Activated T-helper 1 cell treated with anti-CD3 and anti-CD28 coated beads, Interleukin-12 subunit alpha, Interleukin-12 subunit beta, Interleukin-2, Interleukin-4 antibody, amounts not matched to agents 30 ng/mL and 10 ng/mL and 1 ng/mL, durations not matched to agents 14 hours and 24 hours and 36 hours (primary cell): ENCODE data around the gene DDX49. TPM values are rescaled to one million over a fixed set of nuclear protein-coding genes. Genes with fewer than 3 reads are reported as not detected.
"Not testable (repeated sequence)": the region's sequence is repeated elsewhere in the genome, so short reads cannot be mapped to it uniquely, and the experiment has no call there.

Experiments
- DNase-seq: peaks from one replicate; pipeline ENCODE4 v3.0.0; 2021; ENCODE audit warnings: low spot score
- H3K27ac Mint-ChIP-seq: one replicate; pipeline ENCODE4 v1.8.0; 2021; ENCODE audit warnings: mild to moderate bottlenecking, mixed read lengths
- H3K27me3 Mint-ChIP-seq: one replicate; pipeline ENCODE4 v1.8.0; 2022; ENCODE audit warnings: mild to moderate bottlenecking, moderate library complexity, mixed read lengths; ENCODE audit not compliant: insufficient read depth
- H3K36me3 Mint-ChIP-seq: one replicate; pipeline ENCODE4 v1.8.0; 2021; ENCODE audit warnings: low read depth, mixed read lengths
- H3K4me1 Mint-ChIP-seq: one replicate; pipeline ENCODE4 v1.8.0; 2021; ENCODE audit warnings: low read depth, mixed read lengths
- H3K4me3 Mint-ChIP-seq: one replicate; pipeline ENCODE4 v1.8.0; 2021; ENCODE audit warnings: mild to moderate bottlenecking, moderate library complexity, mixed read lengths
- H3K9me3 Mint-ChIP-seq: one replicate; pipeline ENCODE4 v1.8.0; 2021; ENCODE audit warnings: mixed read lengths
- intact Hi-C: fragments of 100-400 bp; cut with micrococcal nuclease; formaldehyde crosslinking; loops from one replicate; pipeline ENCODE4 v1.15.1; 2024
- total RNA-seq: library from RNA; stranded (reverse); gene quantifications from 2 replicates; pipeline ENCODE4 v1.2.3, GENCODE V29; 2022

The DDX49 gene
- total RNA-seq, 1 donor from 2014 or later, result 101 TPM

DNA sequence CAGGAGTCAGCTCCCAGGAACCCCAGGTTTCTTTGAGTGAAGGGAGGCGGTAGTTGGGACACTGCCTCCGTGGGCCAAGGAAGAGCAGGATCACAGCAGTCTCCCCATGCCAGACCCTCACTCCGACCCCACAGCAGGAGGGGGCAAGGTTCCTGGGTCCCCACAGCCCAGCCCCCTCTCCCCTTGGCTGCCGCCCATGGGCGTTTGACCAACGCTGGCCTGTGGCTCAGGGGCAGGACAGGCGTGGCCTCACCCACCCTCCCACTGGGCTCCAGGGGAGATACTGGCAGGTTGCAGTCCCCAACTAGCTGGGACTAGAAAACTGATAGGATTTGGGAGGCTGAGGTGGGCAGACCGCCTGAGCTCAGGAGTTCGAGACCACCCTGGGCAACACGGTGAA lies 9.5 kb upstream of the DDX49 start:
- no peak for DNase-seq
- H3K27ac Mint-ChIP-seq, result no peak overlapping the region
- H3K36me3 Mint-ChIP-seq, result peaks cover 22% of the 10 kb centered on the region
- intact Hi-C loops, result no loop called here
- no peaks in the 10 kb centered on the region for H3K4me1 Mint-ChIP-seq
- no peak overlapping the region for H3K4me3 Mint-ChIP-seq
- H3K27me3 Mint-ChIP-seq, result no peaks in the 10 kb centered on the region
- H3K9me3 Mint-ChIP-seq, result no peaks in the 10 kb centered on the region

GRCh38 chr19:18910801-18911436 lies 8.6 kb upstream of the DDX49 start:
- H3K9me3 Mint-ChIP-seq, result no peaks in the 10 kb centered on the region
- no peak overlapping the region for H3K27ac Mint-ChIP-seq
- DNase-seq, result no peak
- H3K36me3 Mint-ChIP-seq, result peaks cover 24% of the 10 kb centered on the region
- H3K4me1 Mint-ChIP-seq, result no peaks in the 10 kb centered on the region
- H3K27me3 Mint-ChIP-seq, result no peaks in the 10 kb centered on the region
- H3K4me3 Mint-ChIP-seq, result no peak overlapping the region
- intact Hi-C loops, result no loop called here

- intact Hi-C loops, result no loop called here
- peaks cover 12% of the 10 kb centered on the region for H3K4me1 Mint-ChIP-seq
- H3K36me3 Mint-ChIP-seq, result peaks cover 22% of the 10 kb centered on the region
Measured at GRCh38 chr19:18912933-18913332, 6.6 kb upstream of the DDX49 start.

DNA sequence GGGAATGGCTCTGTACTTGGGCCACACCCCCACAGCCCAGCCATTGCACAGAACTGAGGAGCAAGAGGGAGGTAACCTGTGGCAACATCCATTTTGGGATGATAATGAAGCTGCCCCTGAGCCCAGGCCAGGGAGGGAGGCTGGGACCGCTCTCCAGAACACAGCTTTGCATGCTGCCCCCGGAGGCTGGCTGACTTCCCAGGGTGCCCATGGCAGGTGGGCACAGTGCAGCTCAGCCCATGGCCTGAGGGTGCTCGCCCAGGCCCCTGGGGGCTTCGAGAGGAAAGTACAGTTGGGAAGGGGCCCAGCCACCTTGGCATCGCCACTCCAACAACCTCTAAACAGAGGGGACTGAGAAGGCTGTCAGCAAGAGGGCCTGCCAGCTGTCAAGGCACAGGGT lies 6.0 kb upstream of the DDX49 start:
- H3K27ac Mint-ChIP-seq, result no peak overlapping the region
- no peaks in the 10 kb centered on the region for H3K27me3 Mint-ChIP-seq
- no peaks in the 10 kb centered on the region for H3K9me3 Mint-ChIP-seq
- H3K4me1 Mint-ChIP-seq, result peaks cover 12% of the 10 kb centered on the region
- no peak overlapping the region for H3K4me3 Mint-ChIP-seq
- intact Hi-C loops, result no loop called here
- DNase-seq, result no peak
- H3K36me3 Mint-ChIP-seq, result peaks cover 22% of the 10 kb centered on the region

More at GRCh38 chr19:18912933-18913332, 6.6 kb upstream of the DDX49 start:
- no peak for DNase-seq
- no peak overlapping the region for H3K4me3 Mint-ChIP-seq
- H3K27ac Mint-ChIP-seq, result no peak overlapping the region
- H3K9me3 Mint-ChIP-seq, result no peaks in the 10 kb centered on the region
- no peaks in the 10 kb centered on the region for H3K27me3 Mint-ChIP-seq

DNA sequence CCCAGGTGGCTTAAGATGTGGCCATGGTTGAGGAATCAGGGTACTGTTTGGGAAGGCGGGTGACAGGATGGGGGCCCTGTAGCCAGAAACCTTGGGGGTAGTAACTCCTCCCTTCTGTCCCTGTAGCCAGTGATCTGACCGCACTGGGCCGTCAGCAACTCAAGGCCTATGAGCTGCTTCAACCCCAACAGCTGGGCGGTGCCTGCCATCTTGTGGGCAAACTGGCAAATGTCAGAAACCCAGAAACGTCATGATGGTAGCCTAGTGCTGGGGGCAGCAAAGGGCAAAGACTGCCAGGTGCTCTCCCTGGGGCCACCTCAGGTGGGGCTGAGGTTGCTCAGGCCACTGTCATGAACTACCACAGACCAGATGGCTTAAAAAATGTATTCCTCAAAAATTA lies 3.9 kb upstream of the DDX49 start:
- intact Hi-C loops, result loop anchor here (5.0 kb wide), 2 partner anchors 633 to 983 kb away; partner anchors contain the start of genes CCDC124 and JUND
- H3K4me1 Mint-ChIP-seq, result peaks cover 20% of the 10 kb centered on the region
- H3K36me3 Mint-ChIP-seq, result peaks cover 26% of the 10 kb centered on the region
- DNase-seq, result no peak
- H3K27me3 Mint-ChIP-seq, result no peaks in the 10 kb centered on the region
- peak overlapping the region; percentile 45 for H3K4me3 Mint-ChIP-seq
- no peaks in the 10 kb centered on the region for H3K9me3 Mint-ChIP-seq
- peak overlapping the region; percentile 44 for H3K27ac Mint-ChIP-seq

GRCh38 chr19:18917593-18917992 lies 1.9 kb upstream of the DDX49 start:
- H3K27ac Mint-ChIP-seq, H3K9me3 Mint-ChIP-seq, DNase-seq, H3K27me3 Mint-ChIP-seq: not testable (repeated sequence)
- peaks cover 21% of the 10 kb centered on the region for H3K4me1 Mint-ChIP-seq
- peaks cover 30% of the 10 kb centered on the region for H3K36me3 Mint-ChIP-seq
- peak overlapping the region; percentile 94 for H3K4me3 Mint-ChIP-seq
- intact Hi-C loops, result loop anchor here (5.0 kb wide), 2 partner anchors 635 to 985 kb away; partner anchors contain the start of genes CCDC124 and JUND

DNA sequence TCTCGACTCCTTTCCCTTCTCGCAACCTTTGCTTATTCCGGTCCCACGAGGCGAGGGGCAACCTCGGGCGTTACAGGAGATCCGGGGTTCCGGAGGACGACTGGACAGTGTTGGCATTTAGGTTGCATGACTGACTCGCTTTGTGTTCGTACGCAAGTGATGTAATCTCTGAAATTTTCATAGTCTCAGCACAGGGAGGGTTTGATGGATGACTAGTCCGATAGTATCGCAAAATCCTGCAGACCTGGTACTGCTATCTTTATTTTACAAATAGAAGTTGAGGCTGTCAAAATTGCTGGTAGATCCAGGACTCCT lies 342 bp downstream of the DDX49 start:
- Mint-ChIP-seq H3K4me1 (peaks cover 21% of the 10 kb centered on the region), H3K36me3 (peaks cover 32% of the 10 kb centered on the region), H3K27me3 (no peaks in the 10 kb centered on the region), H3K4me3 (peak overlapping the region; percentile 94), H3K9me3 (no peaks in the 10 kb centered on the region), H3K27ac (peak overlapping the region; percentile 84)
- intact Hi-C loops, result loop anchor here (1.0 to 5.0 kb wide), 15 partner anchors 12 to 988 kb away; partner anchors contain the start of genes ARMC6, BORCS8, CCDC124 and ELL
- DNase-seq, result no peak

- DNase-seq, result no peak
- H3K4me3 Mint-ChIP-seq, result peak overlapping the region; percentile 94
- H3K36me3 Mint-ChIP-seq, result peaks cover 31% of the 10 kb centered on the region
- intact Hi-C loops, result no loop called here
- peak overlapping the region; percentile 84 for H3K27ac Mint-ChIP-seq
- no peaks in the 10 kb centered on the region for H3K9me3 Mint-ChIP-seq
- no peaks in the 10 kb centered on the region for H3K27me3 Mint-ChIP-seq
- peaks cover 21% of the 10 kb centered on the region for H3K4me1 Mint-ChIP-seq
Measured at GRCh38 chr19:18920400-18920799, 885 bp downstream of the DDX49 start.

- Mint-ChIP-seq H3K36me3 (peaks cover 33% of the 10 kb centered on the region), H3K4me1 (peaks cover 21% of the 10 kb centered on the region), H3K9me3 (no peaks in the 10 kb centered on the region), H3K4me3 (peak overlapping the region; percentile 94), H3K27ac (no peak overlapping the region), H3K27me3 (no peaks in the 10 kb centered on the region)
- intact Hi-C loops, result no loop called here
- no peak for DNase-seq
Measured at GRCh38 chr19:18921593-18921992, 2.1 kb downstream of the DDX49 start.

- intact Hi-C loops, result no loop called here
- Mint-ChIP-seq H3K4me3 (no peak overlapping the region), H3K27ac (no peak overlapping the region), H3K36me3 (peaks cover 35% of the 10 kb centered on the region), H3K9me3 (no peaks in the 10 kb centered on the region), H3K4me1 (peaks cover 14% of the 10 kb centered on the region), H3K27me3 (no peaks in the 10 kb centered on the region)
- DNase-seq, result no peak
Measured at GRCh38 chr19:18922228-18922985, 2.9 kb downstream of the DDX49 start.

DNA sequence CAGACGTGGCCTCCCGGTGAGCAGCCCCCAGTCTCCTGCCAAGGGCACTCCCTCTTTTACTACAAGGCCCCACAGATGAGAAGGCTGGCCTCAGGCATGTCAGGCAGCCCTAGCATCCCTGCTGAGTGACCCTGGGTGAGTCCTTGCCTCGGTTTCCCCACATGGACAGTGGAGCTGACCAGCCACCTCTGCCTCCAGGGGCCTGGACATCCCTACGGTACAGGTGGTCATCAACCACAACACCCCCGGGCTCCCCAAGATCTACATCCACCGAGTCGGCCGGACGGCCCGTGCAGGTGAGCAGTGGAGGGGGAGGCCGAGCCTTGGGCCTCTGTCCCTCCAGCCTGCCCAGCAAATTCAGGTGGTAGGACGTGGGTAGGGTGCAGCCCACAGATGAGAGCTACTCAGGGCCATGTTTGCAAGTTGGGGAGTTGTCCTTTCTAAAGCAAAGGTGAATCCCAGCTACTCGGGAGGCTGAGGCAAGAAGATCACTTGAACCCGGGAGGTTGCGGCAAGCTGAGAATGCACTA lies 5.2 kb downstream of the DDX49 start:
- no peak for DNase-seq
- Mint-ChIP-seq H3K27ac (no peak overlapping the region), H3K4me3 (peak overlapping the region; percentile 33), H3K9me3 (no peaks in the 10 kb centered on the region), H3K4me1 (peaks cover 9% of the 10 kb centered on the region), H3K36me3 (peaks cover 36% of the 10 kb centered on the region), H3K27me3 (no peaks in the 10 kb centered on the region)
- intact Hi-C loops, result no loop called here

DNA sequence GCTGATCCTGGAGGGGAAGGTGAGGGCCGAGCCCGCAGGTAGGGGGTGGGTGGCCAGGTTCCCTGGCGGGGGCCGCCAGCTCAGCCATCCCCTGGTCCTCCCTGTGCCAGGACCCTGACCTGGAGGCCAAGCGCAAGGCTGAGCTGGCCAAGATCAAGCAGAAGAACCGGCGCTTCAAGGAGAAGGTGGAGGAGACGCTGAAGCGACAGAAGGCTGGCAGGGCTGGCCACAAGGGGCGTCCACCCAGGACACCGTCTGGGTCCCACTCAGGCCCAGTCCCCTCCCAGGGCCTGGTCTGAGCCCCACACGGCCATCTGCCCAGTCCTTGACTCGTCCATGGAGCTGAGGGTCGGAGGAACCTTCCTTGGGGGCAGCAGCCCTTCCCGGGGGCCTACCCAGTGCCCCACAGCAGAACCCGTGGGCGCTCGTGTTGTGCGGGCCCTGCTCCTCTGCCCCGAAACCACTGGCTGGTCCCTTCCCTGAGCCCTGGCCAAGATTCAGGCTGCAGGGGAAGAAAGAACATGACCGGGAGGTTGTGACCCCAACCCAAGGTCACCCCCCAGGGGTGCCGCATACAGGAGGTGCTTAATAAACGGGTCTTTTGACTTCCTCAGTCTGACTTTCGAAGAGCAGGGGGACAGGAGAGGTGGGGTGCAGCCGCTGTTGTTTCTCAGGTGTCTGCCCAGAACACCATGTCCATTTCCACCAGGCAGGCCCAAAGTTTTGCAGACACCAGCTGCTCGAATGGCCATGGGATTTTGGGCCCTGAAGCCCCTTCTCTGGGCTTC lies 8.7 kb downstream of the DDX49 start:
- H3K4me1 Mint-ChIP-seq, result peaks cover 5% of the 10 kb centered on the region
- H3K27ac Mint-ChIP-seq, result no peak overlapping the region
- peaks cover 2% of the 10 kb centered on the region for H3K27me3 Mint-ChIP-seq
- H3K36me3 Mint-ChIP-seq, result peaks cover 24% of the 10 kb centered on the region
- no peak for DNase-seq
- no peaks in the 10 kb centered on the region for H3K9me3 Mint-ChIP-seq
- intact Hi-C loops, result no loop called here
- H3K4me3 Mint-ChIP-seq, result no peak overlapping the region

- peaks cover 5% of the 10 kb centered on the region for H3K4me1 Mint-ChIP-seq
- H3K4me3 Mint-ChIP-seq, result no peak overlapping the region
- peaks cover 8% of the 10 kb centered on the region for H3K27me3 Mint-ChIP-seq
- intact Hi-C loops, result no loop called here
- H3K9me3 Mint-ChIP-seq, result no peaks in the 10 kb centered on the region
- no peak for DNase-seq
- H3K36me3 Mint-ChIP-seq, result peaks cover 19% of the 10 kb centered on the region
- H3K27ac Mint-ChIP-seq, result no peak overlapping the region
Measured at GRCh38 chr19:18929311-18929710, 9.8 kb downstream of the DDX49 start.
